K562 (cell line): ENCODE data around the gene PTPN7. TPM values are rescaled to one million over a fixed set of nuclear protein-coding genes. Genes with fewer than 3 reads are reported as not detected.

Source experiments
- ATAC-seq: fragments of 200-7000 bp; cut with Tn5 transposase; 3 replicates; pipeline ENCODE4 v1.9.1; 2020; ENCODE audit warnings: moderate library complexity
- BruUV-seq: library from RNA; stranded (reverse); fragments of 400-500 nt; replicated peaks from 2 replicates; lab custom pipeline; 2021; lab: Mats Ljungman, UMichigan
- CTCF ChIA-PET: fragments of 300-600 bp; formaldehyde crosslinking; extraction: SDS; loops from one replicate; lab custom pipeline; 2021; ENCODE audit warnings: low intra/inter-chr PET ratio; lab: Yijun Ruan, JAX
- POLR2A ChIA-PET: fragments of 300-600, 350-650 bp; sonication (Branson Sonifier 250); formaldehyde crosslinking; extraction: SDS; loops from one replicate; lab custom pipeline; 2021; ENCODE audit warnings: antibody characterized with exemption, inconsistent platforms; lab: Yijun Ruan, JAX
- DNase-seq, 4 experiments: peaks; one replicate each; pipeline versions ENCODE4 v3.0.0 to v3.0.0-alpha.2; 2011 to 2018; ENCODE audit warnings: low spot score in 3 of 4, mixed read lengths in 3 of 4; ENCODE audit errors: extremely low read depth in 1 of 4
- FAIRE-seq: peaks from 2 replicates; lab custom pipeline; 2011; peaks lifted over from hg19 to GRCh38; lab: Jason Lieb, UNC
- H2AFZ ChIP-seq: 2 replicates; pipeline ENCODE4 v1.6.0; 2011; ENCODE audit warnings: low read depth, low read length, control low read depth, inconsistent platforms
- H3K27ac ChIP-seq: fragments of 200-600 bp; 3 replicates; pipeline ENCODE4 v1.8.0; 2011; ENCODE audit warnings: low read depth, mild to moderate bottlenecking, control low read depth, inconsistent platforms, low read length, moderate library complexity, mixed read lengths; ENCODE audit errors: extremely low read depth
- H3K27me3 ChIP-seq, 2 experiments: fragments of 300-600 bp in 1 of 2; 2 replicates in 1 of 2; 3 replicates in 1 of 2; pipeline versions ENCODE4 v1.6.0 to v1.8.0; 2011; ENCODE audit warnings: inconsistent platforms in 2 of 2, low read length in 2 of 2, mild to moderate bottlenecking in 1 of 2, mixed read lengths in 1 of 2, moderate library complexity in 1 of 2; ENCODE audit not compliant: control insufficient read depth in 2 of 2, insufficient read depth in 2 of 2
- H3K36me3 ChIP-seq: fragments of 300-600 bp; 3 replicates; pipeline ENCODE4 v1.8.0; 2011; ENCODE audit warnings: mild to moderate bottlenecking, low read length, inconsistent platforms; ENCODE audit not compliant: control insufficient read depth, insufficient read depth
- H3K4me1 ChIP-seq, 2 experiments: fragments of 200-600 bp in 1 of 2; replicated peaks in 1 of 2; 2 replicates in 1 of 2; 3 replicates in 1 of 2; pipeline versions ENCODE4 v1.5.1 to v1.8.0; 2011; ENCODE audit warnings: inconsistent platforms in 2 of 2, low read length in 2 of 2, mild to moderate bottlenecking in 1 of 2, mixed read lengths in 1 of 2, moderate library complexity in 1 of 2; ENCODE audit not compliant: control insufficient read depth in 2 of 2, insufficient read depth in 2 of 2
- H3K4me2 ChIP-seq: 2 replicates; pipeline ENCODE4 v1.6.1; 2011; ENCODE audit warnings: low read length, control low read depth, inconsistent platforms, mixed read lengths; ENCODE audit not compliant: insufficient read depth
- H3K4me3 ChIP-seq: fragments of 200-600 bp; sonication (generic), shearing (Covaris generic); 2 replicates; pipeline ENCODE4 v1.5.1; 2016; ENCODE audit warnings: control low read depth, inconsistent platforms
- H3K79me2 ChIP-seq: fragments of 200-600 bp; 3 replicates; pipeline ENCODE4 v1.8.0; 2011; ENCODE audit warnings: low read length, inconsistent platforms; ENCODE audit not compliant: control insufficient read depth, insufficient read depth
- H3K9ac ChIP-seq, 2 experiments: 2 replicates each; pipeline versions ENCODE4 v1.6.0 to v1.6.1; 2011; ENCODE audit warnings: low read depth in 2 of 2, low read length in 2 of 2, control low read depth in 1 of 2, inconsistent platforms in 1 of 2, mild to moderate bottlenecking in 1 of 2, mixed read lengths in 1 of 2; ENCODE audit not compliant: insufficient read depth in 1 of 2
- H3K9me1 ChIP-seq: one replicate; pipeline ENCODE4 v1.6.0; 2011; ENCODE audit warnings: inconsistent platforms, mild to moderate bottlenecking, low read length, moderate library complexity; ENCODE audit not compliant: control insufficient read depth, insufficient read depth
- H3K9me3 ChIP-seq: replicated peaks from 2 replicates; pipeline ENCODE4 v1.5.1; 2011; ENCODE audit warnings: low read depth, low read length, inconsistent platforms; ENCODE audit not compliant: control insufficient read depth, insufficient read depth
- H4K20me1 ChIP-seq: replicated peaks from 2 replicates; pipeline ENCODE4 v1.6.1; 2011; ENCODE audit warnings: low read length, inconsistent platforms, mixed read lengths; ENCODE audit not compliant: control insufficient read depth, insufficient read depth
- WGBS: fragments of 100-300 bp; shearing (Covaris generic); methylation state at CpG from one replicate; pipeline ENCODE4 v1.1.6; 2016; ENCODE audit warnings: low coverage, mixed read lengths; ENCODE audit not compliant: insufficient coverage; ENCODE audit errors: missing lambda C conversion rate; 5-methylcytosine and 5-hydroxymethylcytosine counted together
- in situ Hi-C: fragments of 300-500 bp; cut with MboI; formaldehyde crosslinking; loops from 4 replicates; pipeline ENCODE4 v1.15.0; 2018; ENCODE audit warnings: inconsistent platforms, mixed read lengths
- intact Hi-C: fragments of 100-400 bp; cut with micrococcal nuclease; formaldehyde crosslinking; loops from 2 replicates; pipeline ENCODE4 v1.14.2; 2022
- polyA plus RNA-seq, 8 experiments: library from polyadenylated mRNA; depleted of rRNA in 4 of 8; stranded (reverse) in 5 of 8; unstranded in 3 of 8; fragments of >200 nt; fragmentation: Nextera tagmentation in 2 of 8; fragmentation: Illumina TruSeq in 1 of 8; extraction: Ambion mirVana in 2 of 8; extraction: Trizol in 1 of 8; gene quantifications; 2 replicates each; pipeline versions ENCODE4 v1.2.1 to v1.2.3, GENCODE V29; 2011 to 2014; ENCODE audit warnings: inconsistent platforms in 1 of 8, missing spikeins in 1 of 8
- total RNA-seq, 7 experiments: library from RNA; depleted of rRNA in 6 of 7; stranded (reverse); fragments of >200 nt in 6 of 7; fragmentation: Illumina TruSeq in 2 of 7; extraction: Trizol in 2 of 7; gene quantifications; 2 replicates each; pipeline versions ENCODE4 v1.2.1 to v1.2.3, GENCODE V29; 2011 to 2021; ENCODE audit warnings: low replicate concordance in 1 of 7
- TF ChIP-seq, protein P1 (sequence below): IDR thresholded peaks from 3 replicates; pipeline ENCODE4 v1.6.1; 2011; ENCODE audit warnings: borderline replicate concordance, mild to moderate bottlenecking, moderate library complexity; ENCODE audit not compliant: insufficient read length; ENCODE audit errors: extremely low read depth
- TF ChIP-seq, protein P2 (sequence below): fragments of 450-650 bp; IDR thresholded peaks from 2 replicates; pipeline ENCODE4 v1.6.1; 2018; ENCODE audit not compliant: partially characterized antibody

PTPN7 gene
- total and polyA plus RNA-seq, 9 of the 15 experiments (the other 6 are each of a cell fraction or from before 2014, with no cell fraction given) = 18.7 to 144 (median 120) TPM

DNA sequence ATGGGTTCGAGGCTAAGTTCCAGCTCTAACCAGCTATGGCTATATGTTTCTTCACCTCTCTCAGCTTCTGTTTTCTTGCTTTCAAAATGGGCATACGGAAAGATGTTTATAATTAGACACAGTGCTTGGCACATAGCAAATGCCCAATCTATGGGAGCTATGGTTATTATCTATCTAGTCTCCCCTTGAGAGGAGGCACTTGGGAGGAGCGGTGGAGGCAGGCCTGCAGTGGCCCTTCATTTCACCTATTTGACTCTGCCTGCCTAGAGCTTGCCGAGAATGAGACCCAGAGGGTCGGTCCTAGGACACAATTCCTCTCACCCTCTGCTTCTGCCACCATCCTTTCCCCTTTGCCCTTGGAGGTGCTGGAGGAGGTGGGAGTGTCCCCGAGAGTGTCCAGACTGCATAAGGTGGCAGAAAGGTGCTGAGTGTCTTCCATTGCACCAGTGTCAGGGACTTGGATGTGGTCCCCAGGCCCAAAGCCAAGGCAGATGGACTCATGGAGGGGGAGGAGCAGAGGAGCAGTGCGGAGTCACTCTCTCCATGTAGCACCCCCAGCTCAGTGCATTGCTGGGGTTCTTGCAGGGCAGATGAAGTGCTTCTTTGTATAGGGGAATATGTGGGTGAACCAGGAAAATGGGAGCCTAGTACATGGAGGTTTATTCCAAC is 42.2 kb upstream of the PTPN7 start:
- POLR2A ChIA-PET = interaction anchor here (0.6 to 1.1 kb wide), 2 partner anchors 10 to 17 kb away, joined by 3 read pairs; no protein-coding TSS in a partner anchor
- TF ChIP-seq, protein P1, sequence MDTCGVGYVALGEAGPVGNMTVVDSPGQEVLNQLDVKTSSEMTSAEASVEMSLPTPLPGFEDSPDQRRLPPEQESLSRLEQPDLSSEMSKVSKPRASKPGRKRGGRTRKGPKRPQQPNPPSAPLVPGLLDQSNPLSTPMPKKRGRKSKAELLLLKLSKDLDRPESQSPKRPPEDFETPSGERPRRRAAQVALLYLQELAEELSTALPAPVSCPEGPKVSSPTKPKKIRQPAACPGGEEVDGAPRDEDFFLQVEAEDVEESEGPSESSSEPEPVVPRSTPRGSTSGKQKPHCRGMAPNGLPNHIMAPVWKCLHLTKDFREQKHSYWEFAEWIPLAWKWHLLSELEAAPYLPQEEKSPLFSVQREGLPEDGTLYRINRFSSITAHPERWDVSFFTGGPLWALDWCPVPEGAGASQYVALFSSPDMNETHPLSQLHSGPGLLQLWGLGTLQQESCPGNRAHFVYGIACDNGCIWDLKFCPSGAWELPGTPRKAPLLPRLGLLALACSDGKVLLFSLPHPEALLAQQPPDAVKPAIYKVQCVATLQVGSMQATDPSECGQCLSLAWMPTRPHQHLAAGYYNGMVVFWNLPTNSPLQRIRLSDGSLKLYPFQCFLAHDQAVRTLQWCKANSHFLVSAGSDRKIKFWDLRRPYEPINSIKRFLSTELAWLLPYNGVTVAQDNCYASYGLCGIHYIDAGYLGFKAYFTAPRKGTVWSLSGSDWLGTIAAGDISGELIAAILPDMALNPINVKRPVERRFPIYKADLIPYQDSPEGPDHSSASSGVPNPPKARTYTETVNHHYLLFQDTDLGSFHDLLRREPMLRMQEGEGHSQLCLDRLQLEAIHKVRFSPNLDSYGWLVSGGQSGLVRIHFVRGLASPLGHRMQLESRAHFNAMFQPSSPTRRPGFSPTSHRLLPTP = no peak
- TF ChIP-seq, protein P2, sequence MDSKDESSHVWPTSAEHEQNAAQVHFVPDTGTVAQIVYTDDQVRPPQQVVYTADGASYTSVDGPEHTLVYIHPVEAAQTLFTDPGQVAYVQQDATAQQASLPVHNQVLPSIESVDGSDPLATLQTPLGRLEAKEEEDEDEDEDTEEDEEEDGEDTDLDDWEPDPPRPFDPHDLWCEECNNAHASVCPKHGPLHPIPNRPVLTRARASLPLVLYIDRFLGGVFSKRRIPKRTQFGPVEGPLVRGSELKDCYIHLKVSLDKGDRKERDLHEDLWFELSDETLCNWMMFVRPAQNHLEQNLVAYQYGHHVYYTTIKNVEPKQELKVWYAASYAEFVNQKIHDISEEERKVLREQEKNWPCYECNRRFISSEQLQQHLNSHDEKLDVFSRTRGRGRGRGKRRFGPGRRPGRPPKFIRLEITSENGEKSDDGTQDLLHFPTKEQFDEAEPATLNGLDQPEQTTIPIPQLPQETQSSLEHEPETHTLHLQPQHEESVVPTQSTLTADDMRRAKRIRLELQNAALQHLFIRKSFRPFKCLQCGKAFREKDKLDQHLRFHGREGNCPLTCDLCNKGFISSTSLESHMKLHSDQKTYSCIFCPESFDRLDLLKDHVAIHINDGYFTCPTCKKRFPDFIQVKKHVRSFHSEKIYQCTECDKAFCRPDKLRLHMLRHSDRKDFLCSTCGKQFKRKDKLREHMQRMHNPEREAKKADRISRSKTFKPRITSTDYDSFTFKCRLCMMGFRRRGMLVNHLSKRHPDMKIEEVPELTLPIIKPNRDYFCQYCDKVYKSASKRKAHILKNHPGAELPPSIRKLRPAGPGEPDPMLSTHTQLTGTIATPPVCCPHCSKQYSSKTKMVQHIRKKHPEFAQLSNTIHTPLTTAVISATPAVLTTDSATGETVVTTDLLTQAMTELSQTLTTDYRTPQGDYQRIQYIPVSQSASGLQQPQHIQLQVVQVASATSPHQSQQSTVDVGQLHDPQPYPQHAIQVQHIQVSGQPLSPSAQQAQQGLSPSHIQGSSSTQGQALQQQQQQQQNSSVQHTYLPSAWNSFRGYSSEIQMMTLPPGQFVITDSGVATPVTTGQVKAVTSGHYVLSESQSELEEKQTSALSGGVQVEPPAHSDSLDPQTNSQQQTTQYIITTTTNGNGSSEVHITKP = peak; percentile 25
- 27% methylated on average over 7 of the region's 7 CpGs for WGBS

More for the DNA sequence above, 42.2 kb upstream of the PTPN7 start:
- FAIRE-seq (no peak), DNase-seq (no peak), ATAC-seq (peak; percentile 25; the same call in 2 of the 3 replicates)
- no peak overlapping the region for H3K9ac ChIP-seq
- no TSS peak for BruUV-seq
- intact Hi-C loops (no loop called here), in situ Hi-C loops (loop anchor here (25.0 kb wide), 1 partner anchor 110 kb away; no protein-coding TSS in a partner anchor)
- no peaks in the 10 kb centered on the region for H3K9me1 ChIP-seq
- H3K9me3 ChIP-seq = peaks cover 3% of the 10 kb centered on the region; the same call in 1 of the 2 replicates
- no peak overlapping the region for H2AFZ ChIP-seq
- H3K36me3 ChIP-seq = no peaks in the 10 kb centered on the region
- no peaks in the 10 kb centered on the region for H3K79me2 ChIP-seq
- no peaks in the 10 kb centered on the region for H4K20me1 ChIP-seq
- peaks cover 8 to 11% of the 10 kb centered on the region in 2 experiments; a peak in 4 of 5 replicates for H3K4me1 ChIP-seq
- H3K4me3 ChIP-seq = no peak overlapping the region
- H3K4me2 ChIP-seq = no peak overlapping the region
- H3K27me3 ChIP-seq = peaks cover 0 to 30% of the 10 kb centered on the region in 2 experiments; a peak in 2 of 5 replicates
- CTCF ChIA-PET = no interaction called here
- H3K27ac ChIP-seq = no peak overlapping the region
